Spleen (tissue), 11 donors: ENCODE results near the gene CTNNB1. TPM values are rescaled to one million over a fixed set of nuclear protein-coding genes. Genes with fewer than 3 reads are reported as not detected.

ENCODE experiments used
- DNase-seq: peaks from one replicate; pipeline ENCODE4 v3.0.0-alpha.2; 2020
- H3K27ac ChIP-seq, 8 donors: fragments of 200-600 bp; sonication (generic) in 7 of 8; 1 replicate in 4 of 8; 2 replicates in 4 of 8; pipeline versions ENCODE4 v1.5.0 to v1.8.0; 2016 to 2021; ENCODE audit warnings: inconsistent platforms in 4 of 8, mild to moderate bottlenecking in 4 of 8, moderate library complexity in 1 of 8
- H3K27me3 ChIP-seq, 7 donors: fragments of 200-600 bp; sonication (generic) in 6 of 7; replicated peaks in 1 of 7; 1 replicate in 4 of 7; 2 replicates in 3 of 7; pipeline versions ENCODE4 v1.5.0 to v1.8.0; 2016 to 2021; ENCODE audit warnings: inconsistent platforms in 3 of 7, mild to moderate bottlenecking in 1 of 7
- H3K36me3 ChIP-seq, 6 donors: fragments of 200-600 bp; sonication (generic) in 5 of 6; 1 replicate in 4 of 6; 2 replicates in 2 of 6; pipeline versions ENCODE4 v1.5.0 to v1.8.0; 2016 to 2021; ENCODE audit warnings: inconsistent platforms in 2 of 6
- H3K4me1 ChIP-seq, 6 donors: fragments of 200-600 bp; sonication (generic) in 5 of 6; 1 replicate in 3 of 6; 2 replicates in 3 of 6; pipeline versions ENCODE4 v1.5.0 to v1.8.0; 2016 to 2021; ENCODE audit warnings: inconsistent platforms in 3 of 6
- H3K4me3 ChIP-seq, 8 donors: fragments of 200-600 bp; sonication (generic) in 7 of 8; 1 replicate in 4 of 8; 2 replicates in 4 of 8; pipeline versions ENCODE4 v1.5.0 to v1.8.0; 2016 to 2021; ENCODE audit warnings: inconsistent platforms in 4 of 8, mild to moderate bottlenecking in 4 of 8, moderate library complexity in 2 of 8
- H3K9me3 ChIP-seq, 8 donors: fragments of 200-600 bp; sonication (generic) in 7 of 8; 1 replicate in 4 of 8; 2 replicates in 4 of 8; pipeline versions ENCODE4 v1.5.0 to v1.8.0; 2016 to 2021; ENCODE audit warnings: inconsistent platforms in 4 of 8
- POLR2A ChIP-seq, 3 donors: fragments of 450-650 bp; IDR thresholded peaks; one replicate each; pipeline ENCODE4 v1.5.1; 2017; ENCODE audit warnings: antibody characterized with exemption in 3 of 3, mild to moderate bottlenecking in 1 of 3
- POLR2AphosphoS5 ChIP-seq, 3 donors: sonication (generic); formaldehyde crosslinking; IDR thresholded peaks; one replicate each; pipeline ENCODE4 v1.5.1; 2017; ENCODE audit warnings: antibody characterized with exemption in 3 of 3
- WGBS, 5 donors: extraction: QIAGEN DNeasy Blood & Tissue Kit in 3 of 5; methylation state at CpG; one replicate each; pipeline versions ENCODE4 v1.1.5 to v1.1.7; 2013 to 2018; 5-methylcytosine and 5-hydroxymethylcytosine counted together
- intact Hi-C: fragments of 100-400 bp; cut with DNase I; formaldehyde crosslinking; loops from one replicate; pipeline ENCODE4 v1.15.0; 2023; ENCODE audit warnings: low total_unique reads
- polyA plus RNA-seq, 3 donors: library from polyadenylated mRNA; stranded (reverse); fragments of 200-250 nt; gene quantifications; one replicate each; pipeline ENCODE4 v1.2.1, GENCODE V29; 2013
- total RNA-seq, 7 donors: library from RNA; depleted of rRNA in 3 of 7; stranded (reverse); fragments of >200 nt in 3 of 7; fragmentation: NEBNext Ultra II Directional in 4 of 7; extraction: Animal tissue kit (Norgen Biotek cat#: 25700) in 4 of 7; gene quantifications; one replicate each; pipeline versions ENCODE4 v1.1.0 to v1.2.1, GENCODE V29; 2016 to 2021
- TF ChIP-seq, protein P1 (sequence below), 11 experiments: fragments of 200-600 bp in 7 of 11; fragments of 450-650 bp in 4 of 11; sonication (generic) in 4 of 11; IDR thresholded peaks in 8 of 11; conservative IDR thresholded peaks in 3 of 11; 1 replicate in 7 of 11; 2 replicates in 4 of 11; pipeline versions ENCODE4 v1.4.0 to v1.8.0; 2016 to 2021; ENCODE audit warnings: antibody characterized with exemption in 11 of 11, inconsistent platforms in 4 of 11, mild to moderate bottlenecking in 1 of 11
- donor health status: healthy with polysubstance abuse.
- donor health status: DM: no; HTN: no; CAD: no; lungs with moderate emphysema.
- donor health status: DM: no; HTN: no; CAD: no.
- donor health status: Bipolar disorder and iron deficiency.
- donor health status: healthy.
- donor health status: DM: no; HTN: no; CAD: no.
- donor health status: DM: yes; HTN: yes; CAD: no.

CTNNB1 gene
- total and polyA plus RNA-seq, 10 donors: 48.6 to 347 (median 257) TPM

GRCh38 chr3:41198526-41198925, 779 bp upstream of the CTNNB1 start:
- H3K4me1 ChIP-seq: peaks cover 20 to 45% (median 37%) of the 10 kb centered on the region in 6 donors
- no peak for DNase-seq
- intact Hi-C loops: no loop called here
- TF ChIP-seq, protein P1, sequence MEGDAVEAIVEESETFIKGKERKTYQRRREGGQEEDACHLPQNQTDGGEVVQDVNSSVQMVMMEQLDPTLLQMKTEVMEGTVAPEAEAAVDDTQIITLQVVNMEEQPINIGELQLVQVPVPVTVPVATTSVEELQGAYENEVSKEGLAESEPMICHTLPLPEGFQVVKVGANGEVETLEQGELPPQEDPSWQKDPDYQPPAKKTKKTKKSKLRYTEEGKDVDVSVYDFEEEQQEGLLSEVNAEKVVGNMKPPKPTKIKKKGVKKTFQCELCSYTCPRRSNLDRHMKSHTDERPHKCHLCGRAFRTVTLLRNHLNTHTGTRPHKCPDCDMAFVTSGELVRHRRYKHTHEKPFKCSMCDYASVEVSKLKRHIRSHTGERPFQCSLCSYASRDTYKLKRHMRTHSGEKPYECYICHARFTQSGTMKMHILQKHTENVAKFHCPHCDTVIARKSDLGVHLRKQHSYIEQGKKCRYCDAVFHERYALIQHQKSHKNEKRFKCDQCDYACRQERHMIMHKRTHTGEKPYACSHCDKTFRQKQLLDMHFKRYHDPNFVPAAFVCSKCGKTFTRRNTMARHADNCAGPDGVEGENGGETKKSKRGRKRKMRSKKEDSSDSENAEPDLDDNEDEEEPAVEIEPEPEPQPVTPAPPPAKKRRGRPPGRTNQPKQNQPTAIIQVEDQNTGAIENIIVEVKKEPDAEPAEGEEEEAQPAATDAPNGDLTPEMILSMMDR (IDR thresholded peaks at IDR 0.05 in 8 of 11, conservative IDR thresholded peaks at IDR 0.05 in 3 of 11): no peak
- TF ChIP-seq POLR2AphosphoS5 (IDR thresholded peaks at IDR 0.05) (no peak), POLR2A (IDR thresholded peaks at IDR 0.05) (no peak)
- H3K27me3 ChIP-seq: no peaks in the 10 kb centered on the region
- 4 to 10% (median 5%) methylated on average over 11 to 20 of the region's 20 CpGs for WGBS, 5 donors
- peak overlapping the region; percentile 93 to 99 (median 97) for H3K27ac ChIP-seq
- H3K4me3 ChIP-seq: peak overlapping the region; percentile 64 to 90 (median 81)
- H3K9me3 ChIP-seq: no peaks in the 10 kb centered on the region
- no peaks in the 10 kb centered on the region for H3K36me3 ChIP-seq

DNA sequence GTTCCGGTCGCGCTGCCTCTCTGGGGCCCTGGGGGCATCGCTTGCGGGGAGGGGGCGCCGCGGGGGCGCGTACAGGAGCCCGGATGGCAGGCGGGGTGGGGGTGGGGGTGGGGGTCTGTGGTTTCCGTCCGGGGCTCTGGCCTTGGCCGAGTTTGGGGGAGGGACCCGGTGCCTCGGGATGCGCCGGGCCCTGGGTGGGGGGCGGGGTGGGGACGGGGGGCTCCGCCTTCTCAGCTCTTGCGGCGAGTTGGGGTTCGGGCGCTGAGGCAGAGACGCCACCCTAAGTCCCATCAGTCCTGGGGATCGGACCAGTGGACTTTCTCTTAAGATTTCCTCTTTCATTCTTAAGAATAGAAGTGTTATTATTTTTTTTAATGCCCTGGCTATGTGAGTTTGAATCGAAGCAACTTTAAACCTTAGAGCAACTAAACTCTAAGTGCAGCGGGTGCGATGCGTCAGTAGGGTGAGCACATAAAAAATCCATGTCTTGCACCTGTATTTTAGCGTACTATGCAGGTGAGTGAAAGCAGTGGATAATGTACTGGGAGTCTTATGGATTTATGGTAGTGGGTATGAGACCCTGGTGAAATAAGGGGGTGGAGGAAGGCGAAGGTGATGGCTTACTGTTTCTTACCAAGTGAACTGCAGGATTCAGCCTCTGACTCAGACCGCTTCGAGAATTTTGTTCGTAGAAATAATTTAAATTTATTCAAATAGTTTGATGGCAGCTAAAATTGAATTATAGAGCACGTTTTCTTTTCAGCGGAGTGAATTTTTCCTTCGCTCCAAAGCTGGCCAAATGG, 762 bp downstream of the CTNNB1 start:
- Histone ChIP-seq H3K4me3 (peak overlapping the region; percentile 64 to 90 (median 81)), H3K9me3 (no peaks in the 10 kb centered on the region), H3K4me1 (peaks cover 35 to 61% (median 53%) of the 10 kb centered on the region in 6 donors), H3K36me3 (no peaks in the 10 kb centered on the region), H3K27me3 (no peaks in the 10 kb centered on the region), H3K27ac (peak overlapping the region; percentile 93 to 99 (median 97))
- WGBS, 5 donors: 1 to 2% (median 1%) methylated on average over 20 to 40 of the region's 40 CpGs
- no peak for DNase-seq
- intact Hi-C loops: loop anchor here (10.0 kb wide), 1 partner anchor 615 kb away; no protein-coding TSS in a partner anchor
- TF ChIP-seq POLR2A (IDR thresholded peaks at IDR 0.05) (no peak), POLR2AphosphoS5 (IDR thresholded peaks at IDR 0.05) (no peak)
- TF ChIP-seq, protein P1 (IDR thresholded peaks at IDR 0.05 in 8 of 11, conservative IDR thresholded peaks at IDR 0.05 in 3 of 11): no peak

DNA sequence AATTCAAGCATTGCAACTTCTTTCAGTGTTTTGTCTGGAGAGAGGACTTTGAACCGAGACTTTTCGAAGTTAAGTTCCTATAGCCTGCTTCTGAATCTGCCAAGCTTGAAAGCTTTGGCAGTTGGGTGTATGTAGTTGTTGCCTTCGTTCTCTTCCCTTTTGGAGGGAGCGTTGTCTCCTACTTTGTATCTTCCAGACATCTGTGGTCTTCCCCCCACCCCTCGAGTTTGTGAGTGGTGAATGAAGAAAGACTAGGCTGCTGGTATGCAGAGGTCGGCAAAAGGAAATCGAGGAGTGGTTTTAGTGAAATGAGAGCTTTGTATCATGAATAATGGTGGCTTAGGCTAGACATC, 1.3 kb downstream of the CTNNB1 start:
- H3K27ac ChIP-seq: peak overlapping the region; percentile 93 to 99 (median 97)
- no peak for DNase-seq
- H3K36me3 ChIP-seq: no peaks in the 10 kb centered on the region
- TF ChIP-seq POLR2AphosphoS5 (IDR thresholded peaks at IDR 0.05): peak in 1 of 3 donors; percentile 29
- TF ChIP-seq, protein P1 (IDR thresholded peaks at IDR 0.05 in 8 of 11, conservative IDR thresholded peaks at IDR 0.05 in 3 of 11): no peak
- H3K4me3 ChIP-seq: peak overlapping the region; percentile 64 to 90 (median 81)
- H3K27me3 ChIP-seq: no peaks in the 10 kb centered on the region
- H3K4me1 ChIP-seq: peaks cover 39 to 66% (median 59%) of the 10 kb centered on the region in 6 donors
- H3K9me3 ChIP-seq: no peaks in the 10 kb centered on the region
- 0 to 1% (median 1%) methylated on average over 7 of the region's 7 CpGs for WGBS, 5 donors
- intact Hi-C loops: loop anchor here (10.0 kb wide), 1 partner anchor 616 kb away; no protein-coding TSS in a partner anchor
